Measurements from ENCODE around the gene SERPINB7. TPM values are rescaled to one million over a fixed set of nuclear protein-coding genes. Genes with fewer than 3 reads are reported as not detected.

SERPINB7 gene
- total and polyA plus RNA-seq, 2 experiments from 2014 or later: not detected

DNA sequence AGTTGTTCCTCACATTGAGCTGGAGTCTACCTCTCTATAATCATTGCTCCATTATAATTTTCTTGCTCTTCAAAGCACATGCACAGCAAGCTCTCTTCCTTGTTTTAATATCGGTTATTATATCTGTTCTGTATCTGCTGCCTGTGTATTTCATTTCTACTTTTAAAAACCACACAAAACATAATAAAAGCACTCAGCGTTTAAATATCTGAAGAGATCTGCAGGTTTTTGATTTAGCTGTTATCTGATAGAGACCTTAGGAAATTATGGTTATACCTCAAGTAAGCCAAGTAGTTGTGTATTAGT, 49.0 kb downstream of the SERPINB7 start (continued):
- TF ChIP-seq ZNF331 (CRISPR knock-in tag; IDR thresholded peaks at IDR 0.05; ENCODE audit: low read depth) (no peak), EZH2phosphoT487 (IDR thresholded peaks at IDR 0.05; ENCODE audit: unreplicated experiment) (no peak), CTCF (conservative IDR thresholded peaks at IDR 0.05; ENCODE audit: low read depth in 2 of 2) (no peak), ZNF114 (CRISPR knock-in tag; IDR thresholded peaks at IDR 0.05) (no peak), JUNB (IDR thresholded peaks at IDR 0.05; ENCODE audit: unreplicated experiment) (no peak), POLR2AphosphoS5 (IDR thresholded peaks at IDR 0.05; ENCODE audit: low read depth) (no peak)
- TF ChIP-seq, protein P1, sequence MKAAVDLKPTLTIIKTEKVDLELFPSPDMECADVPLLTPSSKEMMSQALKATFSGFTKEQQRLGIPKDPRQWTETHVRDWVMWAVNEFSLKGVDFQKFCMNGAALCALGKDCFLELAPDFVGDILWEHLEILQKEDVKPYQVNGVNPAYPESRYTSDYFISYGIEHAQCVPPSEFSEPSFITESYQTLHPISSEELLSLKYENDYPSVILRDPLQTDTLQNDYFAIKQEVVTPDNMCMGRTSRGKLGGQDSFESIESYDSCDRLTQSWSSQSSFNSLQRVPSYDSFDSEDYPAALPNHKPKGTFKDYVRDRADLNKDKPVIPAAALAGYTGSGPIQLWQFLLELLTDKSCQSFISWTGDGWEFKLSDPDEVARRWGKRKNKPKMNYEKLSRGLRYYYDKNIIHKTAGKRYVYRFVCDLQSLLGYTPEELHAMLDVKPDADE (IDR thresholded peaks at IDR 0.05): no peak

DNA sequence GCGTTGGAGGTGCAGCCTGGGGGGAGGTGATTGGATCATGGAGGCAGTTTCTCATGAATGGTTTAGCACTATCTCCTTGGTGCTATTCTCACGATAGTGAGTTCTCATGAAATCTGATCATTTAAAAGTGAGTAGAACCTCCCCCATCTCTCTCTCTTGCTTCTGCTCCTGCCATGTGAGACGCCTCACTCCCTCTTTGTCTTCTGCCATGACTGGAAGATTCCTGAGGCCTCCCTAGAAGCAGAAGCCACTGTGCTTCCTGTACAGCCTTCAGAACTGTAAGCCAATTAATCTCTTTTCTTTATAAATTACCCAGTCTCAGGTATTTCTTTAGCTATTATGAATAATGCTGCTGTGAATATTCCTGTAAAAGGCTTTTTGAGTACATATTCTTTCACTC, 52.9 kb downstream of the SERPINB7 start:
- H3K9me3 Mint-ChIP-seq: no peaks in the 10 kb centered on the region

More for the DNA sequence above, 52.9 kb downstream of the SERPINB7 start:
- no peak overlapping the region for H3K4me2 ChIP-seq
- H3K27me3 ChIP-seq (ENCODE audit: insufficient read depth): no peaks in the 10 kb centered on the region
- H3K79me2 ChIP-seq (replicated peaks; ENCODE audit: insufficient read depth): no peaks in the 10 kb centered on the region
- Mint-ChIP-seq H3K27me3 (ENCODE audit: insufficient read depth, low read depth, poor library complexity) (no peaks in the 10 kb centered on the region), H3K4me3 (no peak overlapping the region), H3K27ac (no peak overlapping the region), H3K36me3 (ENCODE audit: low read depth) (no peaks in the 10 kb centered on the region), H3K4me1 (peaks cover 7% of the 10 kb centered on the region; the same call in 2 of the 3 replicates)
- DNase-seq (ENCODE audit: low spot score) (no peak), ATAC-seq (no peak)
- H3F3A ChIP-seq (replicated peaks; ENCODE audit: low read depth): no peaks in the 10 kb centered on the region
- no peak overlapping the region for H3K27ac ChIP-seq (ENCODE audit: low read depth)
- H2AFZ ChIP-seq: peak overlapping the region; percentile 40; the same call in 1 of the 2 replicates
- H3K9me2 ChIP-seq (ENCODE audit: insufficient read depth): no peaks in the 10 kb centered on the region
- no peak overlapping the region for H3K4me3 ChIP-seq
- no peaks in the 10 kb centered on the region for H3K36me3 ChIP-seq (ENCODE audit: insufficient read depth)
- TF ChIP-seq, protein P2, sequence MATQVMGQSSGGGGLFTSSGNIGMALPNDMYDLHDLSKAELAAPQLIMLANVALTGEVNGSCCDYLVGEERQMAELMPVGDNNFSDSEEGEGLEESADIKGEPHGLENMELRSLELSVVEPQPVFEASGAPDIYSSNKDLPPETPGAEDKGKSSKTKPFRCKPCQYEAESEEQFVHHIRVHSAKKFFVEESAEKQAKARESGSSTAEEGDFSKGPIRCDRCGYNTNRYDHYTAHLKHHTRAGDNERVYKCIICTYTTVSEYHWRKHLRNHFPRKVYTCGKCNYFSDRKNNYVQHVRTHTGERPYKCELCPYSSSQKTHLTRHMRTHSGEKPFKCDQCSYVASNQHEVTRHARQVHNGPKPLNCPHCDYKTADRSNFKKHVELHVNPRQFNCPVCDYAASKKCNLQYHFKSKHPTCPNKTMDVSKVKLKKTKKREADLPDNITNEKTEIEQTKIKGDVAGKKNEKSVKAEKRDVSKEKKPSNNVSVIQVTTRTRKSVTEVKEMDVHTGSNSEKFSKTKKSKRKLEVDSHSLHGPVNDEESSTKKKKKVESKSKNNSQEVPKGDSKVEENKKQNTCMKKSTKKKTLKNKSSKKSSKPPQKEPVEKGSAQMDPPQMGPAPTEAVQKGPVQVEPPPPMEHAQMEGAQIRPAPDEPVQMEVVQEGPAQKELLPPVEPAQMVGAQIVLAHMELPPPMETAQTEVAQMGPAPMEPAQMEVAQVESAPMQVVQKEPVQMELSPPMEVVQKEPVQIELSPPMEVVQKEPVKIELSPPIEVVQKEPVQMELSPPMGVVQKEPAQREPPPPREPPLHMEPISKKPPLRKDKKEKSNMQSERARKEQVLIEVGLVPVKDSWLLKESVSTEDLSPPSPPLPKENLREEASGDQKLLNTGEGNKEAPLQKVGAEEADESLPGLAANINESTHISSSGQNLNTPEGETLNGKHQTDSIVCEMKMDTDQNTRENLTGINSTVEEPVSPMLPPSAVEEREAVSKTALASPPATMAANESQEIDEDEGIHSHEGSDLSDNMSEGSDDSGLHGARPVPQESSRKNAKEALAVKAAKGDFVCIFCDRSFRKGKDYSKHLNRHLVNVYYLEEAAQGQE (IDR thresholded peaks at IDR 0.05; ENCODE audit: unreplicated experiment): no peak
- no peak for TF ChIP-seq ZNF462 (CRISPR knock-in tag; IDR thresholded peaks at IDR 0.05)
- no peak for TF ChIP-seq STAT1 (IDR thresholded peaks at IDR 0.05; ENCODE audit: unreplicated experiment)
- no peaks in the 10 kb centered on the region for H4K20me1 ChIP-seq (replicated peaks; ENCODE audit: insufficient read depth)
- peaks cover 5% of the 10 kb centered on the region; the same call in 1 of the 2 replicates for H3K4me1 ChIP-seq (ENCODE audit: insufficient read depth)
